ENCODE measurements around the gene CORO1C.

Gene CORO1C

DNA sequence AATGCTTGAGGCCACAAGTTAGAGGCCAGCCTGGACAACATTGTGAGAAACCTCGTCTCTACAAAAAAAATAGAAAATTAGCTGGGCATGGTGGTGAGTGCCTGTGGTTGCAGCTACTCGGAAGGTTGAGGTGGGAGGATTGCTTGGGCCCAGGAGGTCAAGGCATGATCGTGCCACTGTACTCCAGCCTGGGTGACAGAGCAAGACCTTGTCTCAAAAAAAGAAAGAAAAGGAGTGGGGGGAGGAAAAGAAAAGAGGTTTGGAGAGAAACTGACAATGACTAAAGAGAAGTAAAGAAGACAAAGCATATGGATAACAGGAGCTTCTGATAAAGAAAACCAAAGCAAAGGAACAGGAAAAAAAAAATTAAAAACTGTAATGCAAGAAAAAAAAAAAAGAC is 60.2 kb downstream of the CORO1C start:
- H3K4me3 ChIP-seq (ENCODE audit: low read depth, low read length) = no peak overlapping the region
- no peak for TF ChIP-seq CTCF (IDR thresholded peaks at IDR 0.05; ENCODE audit: control insufficient read depth, extremely low read depth, insufficient read depth)
- DNase-seq (ENCODE audit: low read depth) = no peak

DNA sequence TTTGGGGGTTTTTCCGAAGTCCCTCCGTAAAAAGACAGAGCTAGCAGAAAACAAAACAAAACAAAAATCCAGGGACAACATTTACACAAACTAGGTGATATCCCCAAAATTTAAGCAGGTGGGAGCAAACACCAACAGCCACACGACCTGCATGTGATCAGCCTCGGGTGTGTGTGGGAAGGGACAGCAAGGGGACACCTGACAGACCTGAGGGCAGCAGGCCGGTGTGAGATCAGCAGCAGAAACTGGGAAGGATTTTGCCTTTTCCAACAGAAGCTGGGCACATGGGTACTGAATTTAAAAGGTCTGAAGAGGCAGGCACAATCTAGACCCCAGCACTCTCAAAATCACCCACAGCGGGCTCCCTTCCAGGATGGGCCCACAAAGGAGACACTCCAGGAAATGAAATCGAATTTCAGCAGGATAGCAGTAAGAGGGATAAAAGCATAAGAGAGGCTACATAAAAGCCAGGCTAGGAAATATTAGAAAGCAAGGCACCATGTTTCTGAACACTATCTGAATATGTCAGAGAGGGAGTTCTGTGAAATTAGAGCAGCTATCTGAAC is 61.2 kb downstream of the CORO1C start:
- DNase-seq (ENCODE audit: low read depth) = no peak
- no peak for TF ChIP-seq CTCF (IDR thresholded peaks at IDR 0.05; ENCODE audit: control insufficient read depth, extremely low read depth, insufficient read depth)
- no peak overlapping the region for H3K4me3 ChIP-seq (ENCODE audit: low read depth, low read length)

DNA sequence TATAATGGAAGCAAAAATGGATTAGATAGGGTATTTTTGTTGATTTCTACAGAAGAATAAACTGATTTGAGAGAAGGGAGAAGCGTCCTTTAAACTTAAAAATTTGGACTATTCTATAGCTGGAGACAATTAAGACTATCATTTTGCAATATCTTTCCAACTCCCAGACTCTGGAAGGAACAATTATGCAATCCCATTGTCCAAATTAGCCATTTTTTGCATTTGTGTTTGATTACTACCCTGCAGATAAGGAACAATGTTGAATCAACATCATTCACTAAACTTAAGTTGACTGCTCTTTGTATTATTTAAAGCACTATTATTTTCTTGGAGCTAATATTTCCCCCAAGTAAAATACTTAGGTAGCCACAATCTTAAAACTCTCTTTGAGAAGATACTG is 62.8 kb downstream of the CORO1C start:
- no peak for DNase-seq (ENCODE audit: low read depth)
- TF ChIP-seq CTCF (IDR thresholded peaks at IDR 0.05; ENCODE audit: control insufficient read depth, extremely low read depth, insufficient read depth) = no peak
- H3K4me3 ChIP-seq (ENCODE audit: low read depth, low read length) = no peak overlapping the region

DNA sequence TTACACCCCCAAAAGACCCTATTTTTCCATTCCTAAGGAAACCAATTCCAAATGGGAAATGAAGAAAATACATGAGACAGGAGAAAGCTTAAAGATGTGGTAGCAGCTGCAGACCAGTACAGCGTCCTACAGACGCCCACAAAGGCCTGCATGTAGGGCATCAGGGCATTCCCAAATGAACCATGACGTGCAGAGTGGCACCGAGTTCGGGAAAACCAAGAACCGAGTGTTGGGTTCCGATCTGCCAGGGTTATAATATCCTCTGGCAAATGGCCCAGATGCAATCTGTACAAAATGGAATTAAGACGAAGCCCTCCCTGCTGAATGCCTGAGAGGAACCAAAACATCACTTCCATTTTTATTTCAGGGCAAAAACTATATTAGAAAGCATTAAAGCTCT is 63.3 kb downstream of the CORO1C start:
- no peak for DNase-seq (ENCODE audit: low read depth)
- TF ChIP-seq CTCF (IDR thresholded peaks at IDR 0.05; ENCODE audit: control insufficient read depth, extremely low read depth, insufficient read depth) = no peak
- H3K4me3 ChIP-seq (ENCODE audit: low read depth, low read length) = no peak overlapping the region

- no peak for TF ChIP-seq CTCF (IDR thresholded peaks at IDR 0.05; ENCODE audit: control insufficient read depth, extremely low read depth, insufficient read depth)
- DNase-seq (ENCODE audit: low read depth) = no peak
Measured at GRCh38 chr12:108667349-108667748, 64.0 kb downstream of the CORO1C start.

GRCh38 chr12:108666401-108666881 is 64.9 kb downstream of the CORO1C start:
- no peak for DNase-seq (ENCODE audit: low read depth)
- no peak for TF ChIP-seq CTCF (IDR thresholded peaks at IDR 0.05; ENCODE audit: control insufficient read depth, extremely low read depth, insufficient read depth)
- no peak overlapping the region for H3K4me3 ChIP-seq (ENCODE audit: low read depth, low read length)

More at GRCh38 chr12:108667349-108667748, 64.0 kb downstream of the CORO1C start:
- H3K4me3 ChIP-seq (ENCODE audit: low read depth, low read length) = no peak overlapping the region

DNA sequence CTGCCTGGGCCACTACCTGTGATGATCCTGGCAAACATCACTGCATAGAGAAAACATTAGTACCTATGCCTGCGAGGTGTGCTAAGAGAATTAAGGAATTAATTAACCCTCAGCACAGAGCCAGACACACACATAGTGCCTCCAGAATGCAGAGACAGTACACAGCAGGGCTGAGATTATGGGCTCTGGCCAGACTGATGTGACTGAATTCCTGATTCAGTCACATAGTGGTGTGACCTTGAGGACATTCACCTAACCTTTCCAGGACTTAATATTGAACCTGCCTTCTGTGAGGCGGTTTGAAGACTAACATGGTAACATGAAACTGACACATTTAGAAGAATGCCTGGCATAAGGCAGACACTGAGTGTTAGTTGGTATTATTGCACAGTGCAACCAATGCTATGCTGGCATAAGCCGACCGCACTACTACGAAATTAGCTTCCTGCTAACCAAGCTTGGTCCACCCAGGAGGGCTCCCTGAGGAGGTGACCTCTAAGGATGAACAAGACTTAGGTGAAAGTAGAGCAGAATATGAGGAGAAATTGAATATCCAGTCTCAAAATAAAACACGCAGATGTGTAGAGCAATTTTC is 65.6 kb downstream of the CORO1C start:
- no peak for TF ChIP-seq CTCF (IDR thresholded peaks at IDR 0.05; ENCODE audit: control insufficient read depth, extremely low read depth, insufficient read depth)
- no peak overlapping the region for H3K4me3 ChIP-seq (ENCODE audit: low read depth, low read length)
- no peak for DNase-seq (ENCODE audit: low read depth)

Measured in LNCaP clone FGC (cell line).